Colon (tissue), 2 donors: ENCODE measurements around the gene CDC42BPA.
"Not testable (repeated sequence)": the region's sequence is repeated elsewhere in the genome, so short reads cannot be mapped to it uniquely, and the experiment has no call there.

Experiments
- FAIRE-seq: peaks from 2 replicates; lab custom pipeline; 2012; peaks lifted over from hg19 to GRCh38; lab: Jason Lieb, UNC
- donor health status: control.
- donor health status: control.

Gene CDC42BPA

GRCh38 chr1:227059076-227059475, 259.2 kb downstream of the CDC42BPA start:
- FAIRE-seq: no peak

DNA sequence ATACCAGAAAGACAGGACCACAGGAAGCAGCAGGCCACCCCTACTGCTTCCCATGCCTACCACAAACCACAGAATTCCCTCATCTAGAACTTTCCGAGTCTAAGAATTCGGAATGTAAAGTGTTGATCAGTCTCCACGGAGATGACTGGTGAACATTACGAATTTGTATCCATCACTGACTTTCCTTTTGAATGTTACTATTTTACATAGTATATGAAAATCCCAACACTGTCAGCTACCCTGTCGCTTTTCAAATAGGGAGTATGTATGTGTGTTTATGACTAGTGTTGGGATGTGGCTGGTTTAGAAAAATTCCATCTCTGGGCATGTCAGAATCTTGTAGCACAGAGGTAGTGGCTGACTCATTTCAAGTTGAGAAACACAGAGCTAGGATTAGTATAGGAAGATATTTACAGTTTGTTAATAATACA, 260.0 kb downstream of the CDC42BPA start:
- FAIRE-seq: no peak

DNA sequence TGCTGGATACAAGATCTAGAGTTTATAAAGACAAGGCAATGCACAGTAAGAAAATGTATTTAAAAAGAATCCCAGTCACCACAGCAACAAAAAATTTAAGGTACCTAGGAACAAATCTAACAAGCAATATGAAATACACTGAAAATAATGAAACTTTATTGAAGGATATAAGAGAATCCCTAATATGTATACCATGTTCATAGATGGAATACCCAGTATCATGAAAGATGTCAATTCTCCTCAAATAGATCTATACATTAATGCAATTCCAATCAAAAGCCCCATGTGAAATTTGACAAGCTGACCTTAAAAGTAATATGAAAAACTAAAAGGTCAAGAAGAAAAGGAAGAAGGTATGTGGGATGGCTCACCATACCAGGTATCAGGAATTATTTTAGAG, 269.0 kb downstream of the CDC42BPA start:
- FAIRE-seq: no peak

- no peak for FAIRE-seq
Measured at GRCh38 chr1:227043755-227044154, 274.5 kb downstream of the CDC42BPA start.

DNA sequence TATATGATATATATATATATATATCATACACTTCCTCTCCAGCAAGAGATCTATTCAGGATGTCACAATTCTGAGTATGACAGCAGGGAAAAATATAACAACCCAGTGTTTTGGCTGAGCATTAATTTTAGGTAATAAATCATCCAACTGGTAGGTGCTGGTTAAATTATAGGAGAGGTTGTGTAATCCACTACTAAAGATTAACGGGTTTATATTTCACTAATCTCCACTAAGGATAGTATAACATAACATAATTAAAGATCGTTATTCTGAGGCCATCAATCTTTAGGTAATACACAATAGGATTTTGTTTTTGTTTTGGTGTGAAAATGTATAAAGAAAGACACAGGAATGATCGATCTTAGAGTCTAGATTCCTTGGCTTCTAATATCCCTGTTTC, 276.0 kb downstream of the CDC42BPA start:
- no peak for FAIRE-seq

GRCh38 chr1:227038401-227038800, 279.9 kb downstream of the CDC42BPA start:
- no peak for FAIRE-seq

GRCh38 chr1:227037121-227037520, 281.2 kb downstream of the CDC42BPA start:
- no peak for FAIRE-seq

GRCh38 chr1:227035316-227035715, 283.0 kb downstream of the CDC42BPA start:
- FAIRE-seq: no peak

DNA sequence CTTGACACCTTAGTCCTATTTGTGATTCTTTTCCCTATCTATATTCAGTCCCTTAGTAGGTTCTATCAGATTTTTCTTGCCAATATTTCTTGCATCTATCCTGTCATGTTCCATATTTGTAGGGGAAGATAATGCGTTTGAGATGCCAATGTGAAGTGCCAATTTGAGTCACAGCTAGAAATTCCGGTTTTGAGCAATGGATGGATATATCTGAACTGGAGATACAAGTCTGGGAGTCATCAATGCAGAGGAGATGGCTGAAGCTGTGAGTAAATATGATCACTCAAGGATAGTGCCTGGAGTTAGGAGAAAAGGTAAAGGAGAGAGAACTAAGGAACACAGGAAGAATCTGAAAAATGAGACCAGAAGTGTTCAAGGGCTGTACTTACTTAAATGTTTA, 284.4 kb downstream of the CDC42BPA start:
- no peak for FAIRE-seq

DNA sequence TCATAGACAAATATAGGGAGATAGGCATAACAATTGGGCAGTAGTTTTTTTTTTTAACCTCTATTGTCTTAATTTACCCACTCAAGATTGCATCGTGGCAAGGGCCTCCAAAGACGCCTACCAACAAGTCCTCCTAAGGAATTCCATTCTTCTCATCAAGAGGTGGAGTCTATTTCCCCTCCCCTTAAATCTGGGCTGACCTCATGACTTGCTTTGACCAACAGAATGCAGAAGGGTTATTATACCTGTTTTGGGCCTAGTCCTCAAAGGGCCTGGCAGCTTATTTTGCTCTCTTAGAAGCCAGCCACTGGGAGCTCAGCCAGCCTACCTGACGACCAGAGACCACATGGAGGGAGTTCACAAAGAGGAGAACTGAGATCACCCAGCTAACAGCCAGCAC, 285.9 kb downstream of the CDC42BPA start:
- FAIRE-seq: no peak

- no peak for FAIRE-seq
Measured at GRCh38 chr1:227016990-227017389, 301.3 kb downstream of the CDC42BPA start.

GRCh38 chr1:227010645-227011044, 307.6 kb downstream of the CDC42BPA start:
- FAIRE-seq: no peak

- FAIRE-seq: no peak
Measured at GRCh38 chr1:227009937-227010336, 308.4 kb downstream of the CDC42BPA start.

DNA sequence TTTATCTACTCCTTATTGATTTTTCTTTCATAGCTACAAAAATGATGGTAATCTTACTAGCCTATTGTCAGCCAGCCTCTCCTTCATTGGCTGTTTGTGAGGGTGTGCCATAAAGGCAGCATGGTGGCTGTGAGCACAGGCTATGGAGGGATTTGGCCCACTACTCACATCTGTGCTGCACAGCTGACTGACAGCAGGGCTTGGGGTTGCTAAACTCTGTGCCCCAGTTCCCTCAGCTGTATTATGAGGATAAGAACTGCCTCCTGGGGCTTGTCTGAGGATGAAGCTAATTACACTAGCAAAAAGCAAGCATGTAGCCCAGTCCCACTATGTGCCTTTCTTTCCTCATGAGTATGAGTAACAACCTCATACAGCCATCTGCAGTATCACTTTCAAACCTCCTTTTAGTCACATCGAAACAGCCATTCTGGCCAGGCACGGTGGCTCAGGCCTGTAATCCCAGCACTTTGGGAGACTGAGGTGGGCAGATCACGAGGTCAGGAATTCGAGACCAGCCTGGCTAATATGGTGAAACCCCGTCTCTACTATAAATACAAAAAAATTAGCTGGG, 312.0 kb downstream of the CDC42BPA start:
- FAIRE-seq: no peak

DNA sequence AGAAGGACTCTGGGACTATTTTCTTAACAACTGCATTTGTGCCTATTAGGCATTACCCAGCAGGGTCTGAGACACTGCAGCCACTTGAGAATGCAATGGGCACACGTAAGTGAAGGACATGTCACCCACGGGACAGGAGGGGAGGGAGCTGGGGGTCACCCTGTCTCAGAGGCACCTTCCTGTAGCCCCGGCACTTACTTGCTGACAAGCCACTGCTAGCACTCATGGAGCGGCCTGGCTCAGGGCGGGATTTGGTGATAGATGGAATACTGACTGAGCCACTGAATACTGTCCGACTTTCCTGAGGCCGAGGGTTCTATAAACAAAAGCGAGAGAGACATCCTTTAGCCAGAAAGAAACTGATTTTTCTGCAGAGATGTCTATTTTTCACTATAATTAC, 313.5 kb downstream of the CDC42BPA start:
- FAIRE-seq: no peak

GRCh38 chr1:227003165-227003564, 315.1 kb downstream of the CDC42BPA start:
- no peak for FAIRE-seq

DNA sequence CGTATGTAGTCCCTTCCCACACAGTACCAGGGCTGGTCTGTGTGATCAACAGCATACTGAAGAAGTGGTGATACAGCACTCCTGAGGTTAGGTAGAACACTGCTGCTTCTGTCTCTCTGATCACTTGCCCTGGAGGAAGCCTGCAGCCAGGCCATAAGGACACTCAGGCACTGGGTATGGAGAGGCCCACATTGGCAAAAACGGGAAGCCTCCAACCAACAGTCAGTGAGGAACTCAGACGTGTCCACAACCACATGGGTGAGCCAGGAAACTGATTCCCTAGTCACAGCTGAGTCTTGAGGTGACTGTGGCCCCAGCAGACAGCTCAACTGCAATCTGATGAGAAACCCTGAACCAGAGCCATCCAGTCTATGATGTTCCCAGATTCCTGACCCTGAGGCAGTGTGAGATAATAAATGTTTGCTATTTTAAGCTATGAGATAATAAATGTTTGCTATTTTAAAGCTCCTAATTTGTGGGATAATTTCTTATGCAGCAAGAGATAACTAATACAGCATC, 315.7 kb downstream of the CDC42BPA start:
- no peak for FAIRE-seq

DNA sequence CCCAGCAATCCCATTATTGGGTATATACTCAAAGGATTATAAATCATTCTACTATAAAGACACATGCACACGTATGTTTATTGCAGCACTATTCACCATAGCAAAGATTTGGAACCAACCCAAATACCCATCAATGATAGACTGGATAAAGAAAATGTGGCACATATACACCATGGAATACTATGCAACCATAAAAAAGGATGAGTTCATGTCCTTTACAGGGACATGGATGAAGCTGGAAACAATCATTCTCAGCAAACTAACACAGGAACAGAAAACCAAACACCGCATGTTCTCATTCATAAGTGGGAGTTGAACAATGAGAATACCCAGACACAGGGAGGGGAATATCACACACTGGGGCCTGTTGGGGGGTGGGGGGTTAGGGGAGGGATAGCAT, 318.7 kb downstream of the CDC42BPA start:
- not testable (repeated sequence) for FAIRE-seq

DNA sequence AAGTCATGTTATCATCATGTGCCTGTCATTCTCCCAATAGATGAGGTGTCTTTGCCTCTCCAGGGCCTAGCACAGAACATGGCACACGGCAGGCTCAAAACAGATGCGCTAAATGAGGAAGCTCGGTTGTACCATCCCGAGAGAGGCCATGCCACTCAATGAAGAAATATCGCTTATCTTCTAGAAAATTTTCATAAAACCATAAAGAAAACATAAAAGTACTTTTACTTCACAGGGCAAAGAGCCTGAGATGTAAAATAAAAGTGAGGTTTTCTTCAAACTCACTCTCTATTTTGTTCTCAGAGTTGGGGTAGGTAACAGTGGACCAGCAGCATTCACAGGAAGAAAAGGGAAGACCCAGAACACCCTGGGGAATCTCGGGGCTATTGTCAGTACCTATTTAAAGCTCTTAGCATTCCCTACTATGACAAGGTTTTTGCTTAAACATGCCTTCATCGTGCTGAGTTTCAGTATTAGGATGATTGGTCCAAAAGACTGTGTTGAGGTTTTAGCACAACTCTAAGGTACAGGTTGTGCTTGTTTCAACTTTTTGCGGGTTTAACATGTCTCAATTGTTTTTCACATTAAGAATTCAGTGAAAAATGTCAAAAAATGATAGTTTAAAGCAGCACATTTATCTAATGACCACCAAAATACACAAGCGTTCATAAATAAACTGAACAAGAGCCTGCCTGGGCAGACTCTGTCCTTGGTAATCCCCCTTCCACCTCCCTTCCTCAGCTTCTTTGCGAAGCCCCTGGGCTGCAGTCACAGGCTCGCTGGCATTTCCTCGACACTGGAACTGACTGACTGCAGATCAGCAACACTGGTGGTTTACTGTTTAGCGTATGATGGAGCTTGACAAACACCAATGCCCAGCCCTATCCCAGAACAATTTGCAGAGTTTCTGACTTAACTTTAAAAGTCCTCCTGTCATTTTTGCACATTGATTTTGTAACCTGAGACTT, 322.6 kb downstream of the CDC42BPA start:
- no peak for FAIRE-seq

DNA sequence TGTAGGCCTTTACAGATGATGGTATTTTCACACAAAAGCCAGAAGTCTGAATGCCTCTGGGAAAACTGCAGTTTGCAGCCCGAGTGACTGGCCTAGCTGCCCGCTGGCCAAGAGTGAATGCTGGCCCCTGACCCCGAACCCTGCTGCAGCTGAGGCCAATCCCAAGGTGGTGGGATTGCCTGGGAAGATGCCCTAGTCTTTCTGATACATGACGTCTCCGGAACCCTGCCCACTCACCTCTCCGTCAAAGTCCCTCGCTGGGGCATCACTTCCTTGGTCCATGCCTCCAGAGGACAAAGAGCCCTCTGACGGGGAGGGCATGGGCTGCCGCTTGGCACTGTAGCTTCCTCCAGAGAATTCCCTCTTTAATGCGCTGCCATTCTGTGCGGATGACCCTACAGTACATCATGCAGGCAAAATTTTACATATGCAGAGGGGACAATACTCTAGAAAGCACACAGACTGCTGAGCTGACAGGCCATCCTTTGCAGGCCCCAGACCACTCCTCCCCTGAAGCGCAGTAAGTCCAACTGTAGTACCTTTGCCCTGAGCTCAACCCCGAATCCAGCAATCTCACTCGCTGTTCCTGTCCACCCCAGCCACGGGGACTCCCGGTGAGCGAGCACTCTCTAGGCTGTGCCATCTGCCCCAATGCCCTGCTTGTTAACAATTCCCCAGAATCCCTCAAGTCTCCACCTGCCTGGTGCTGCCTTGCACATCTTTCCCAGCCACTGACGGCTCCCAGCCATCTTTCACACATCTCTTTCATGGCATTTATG, 323.5 kb downstream of the CDC42BPA start:
- FAIRE-seq: no peak

GRCh38 chr1:226993814-226994585, 324.3 kb downstream of the CDC42BPA start:
- FAIRE-seq: no peak

DNA sequence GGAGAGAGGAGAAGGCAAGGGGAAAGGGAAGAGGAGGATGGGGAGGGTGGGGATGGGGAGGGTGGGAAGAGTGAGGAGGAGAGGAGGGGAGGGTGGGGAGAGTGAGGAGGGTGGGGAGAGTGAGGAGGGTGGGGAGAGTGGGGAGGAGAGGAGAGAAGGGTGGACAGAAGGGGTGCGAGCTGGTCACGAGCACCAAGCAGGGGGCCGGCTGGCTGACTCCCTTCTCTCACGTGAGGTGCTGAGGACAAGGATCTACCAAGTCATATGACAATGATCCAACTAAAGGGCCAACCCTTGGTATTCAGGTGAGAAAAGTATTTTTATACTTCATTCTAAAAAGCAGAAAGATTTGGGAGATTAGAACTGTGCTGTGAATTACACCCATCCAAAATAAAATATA, 326.4 kb downstream of the CDC42BPA start:
- FAIRE-seq: no peak
